HEK293T (cell line): ENCODE results near the gene KRT79.

ENCODE experiments used
- SUZ12 ChIP-seq: fragments of 450-650 bp; IDR thresholded peaks from 2 replicates; pipeline ENCODE4 v1.6.1; 2016; ENCODE audit warnings: mild to moderate bottlenecking
- TF ChIP-seq, protein P1 (sequence below): fragments of 450-650 bp; IDR thresholded peaks from 2 replicates; pipeline ENCODE4 v1.6.1; 2016

DNA sequence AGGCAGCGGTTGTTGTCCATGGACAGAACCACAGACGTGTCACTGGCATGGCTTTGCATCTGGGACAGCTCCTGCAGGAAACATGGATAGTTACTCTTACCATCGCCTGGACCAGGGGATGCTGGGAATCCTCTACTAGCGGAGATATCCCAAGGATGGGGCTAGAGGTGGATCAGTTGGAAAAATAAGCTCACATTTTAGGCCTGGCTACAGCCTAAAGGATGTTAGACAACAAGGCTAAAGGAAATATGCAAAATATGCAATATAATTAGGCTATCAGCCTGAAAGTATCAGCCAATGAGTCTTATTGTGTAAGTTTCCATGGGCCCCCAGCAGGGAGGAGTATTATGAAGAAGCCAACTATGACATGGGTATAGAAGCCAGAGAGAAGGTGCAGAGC, 61.9 kb downstream of the KRT79 start:
- TF ChIP-seq, protein P1, sequence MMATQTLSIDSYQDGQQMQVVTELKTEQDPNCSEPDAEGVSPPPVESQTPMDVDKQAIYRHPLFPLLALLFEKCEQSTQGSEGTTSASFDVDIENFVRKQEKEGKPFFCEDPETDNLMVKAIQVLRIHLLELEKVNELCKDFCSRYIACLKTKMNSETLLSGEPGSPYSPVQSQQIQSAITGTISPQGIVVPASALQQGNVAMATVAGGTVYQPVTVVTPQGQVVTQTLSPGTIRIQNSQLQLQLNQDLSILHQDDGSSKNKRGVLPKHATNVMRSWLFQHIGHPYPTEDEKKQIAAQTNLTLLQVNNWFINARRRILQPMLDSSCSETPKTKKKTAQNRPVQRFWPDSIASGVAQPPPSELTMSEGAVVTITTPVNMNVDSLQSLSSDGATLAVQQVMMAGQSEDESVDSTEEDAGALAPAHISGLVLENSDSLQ, result no peak
- no peak for TF ChIP-seq SUZ12
